Transverse colon (tissue), 4 donors: Measurements from ENCODE around the gene HTR5A. TPM values are rescaled to one million over a fixed set of nuclear protein-coding genes. Genes with fewer than 3 reads are reported as not detected.
"Not testable (repeated sequence)": the region's sequence is repeated elsewhere in the genome, so short reads cannot be mapped to it uniquely, and the experiment has no call there.

Source experiments
- DNase-seq: peaks from one replicate; pipeline ENCODE4 v3.0.0-alpha.2; 2019
- H3K27ac ChIP-seq, 4 donors: fragments of 200-600 bp; sonication (generic); 2 replicates each; pipeline ENCODE4 v1.5.1; 2016 to 2018; ENCODE audit warnings: inconsistent platforms in 4 of 4
- H3K27me3 ChIP-seq: fragments of 200-600 bp; sonication (generic); 2 replicates; pipeline ENCODE4 v1.5.1; 2017; ENCODE audit warnings: inconsistent platforms
- H3K36me3 ChIP-seq, 4 donors: fragments of 200-600 bp; sonication (generic); 2 replicates each; pipeline ENCODE4 v1.5.1; 2017 to 2019; ENCODE audit warnings: inconsistent platforms in 4 of 4
- H3K4me1 ChIP-seq, 4 donors: fragments of 200-600 bp; sonication (generic); 2 replicates each; pipeline ENCODE4 v1.5.1; 2017 to 2020; ENCODE audit warnings: inconsistent platforms in 4 of 4
- H3K4me3 ChIP-seq, 4 donors: fragments of 200-600 bp; sonication (generic); 1 replicate in 1 of 4; 2 replicates in 3 of 4; pipeline versions ENCODE4 v1.5.1 to v1.6.1; 2017 to 2019; ENCODE audit warnings: inconsistent platforms in 4 of 4
- H3K9me3 ChIP-seq, 2 donors: fragments of 200-600 bp; sonication (generic); 2 replicates each; pipeline ENCODE4 v1.5.1; 2017 to 2019; ENCODE audit warnings: inconsistent platforms in 2 of 2
- EP300 ChIP-seq: sonication (generic); formaldehyde crosslinking; IDR thresholded peaks from one replicate; pipeline ENCODE4 v1.6.1; 2017; ENCODE audit warnings: antibody characterized with exemption, low read depth
- POLR2A ChIP-seq: fragments of 450-650 bp; IDR thresholded peaks from one replicate; pipeline ENCODE4 v1.6.1; 2016; ENCODE audit warnings: antibody characterized with exemption, mild to moderate bottlenecking, moderate library complexity
- POLR2AphosphoS5 ChIP-seq, 3 donors: sonication (generic); formaldehyde crosslinking; IDR thresholded peaks; one replicate each; pipeline ENCODE4 v1.6.1; 2016; ENCODE audit warnings: antibody characterized with exemption in 3 of 3
- WGBS, 2 donors: methylation state at CpG; one replicate each; pipeline ENCODE4 v1.1.5; 2018; ENCODE audit warnings: low coverage in 1 of 2; 5-methylcytosine and 5-hydroxymethylcytosine counted together
- in situ Hi-C, 4 donors: fragments of 200-750 bp; cut with MboI; loops; one replicate each; pipeline versions ENCODE4 v1.15.0 to v1.15.1; 2017; ENCODE audit warnings: low sequenced_read_pairs in 3 of 4, low pct_ligation_motif_present in 1 of 4, low pct_unique_long_range_greater_than_20kb in 1 of 4
- intact Hi-C: fragments of 100-400 bp; cut with DNase I; formaldehyde crosslinking; loops from one replicate; pipeline ENCODE4 v1.15.1; 2023; ENCODE audit warnings: low total_unique reads
- total RNA-seq, 4 donors: library from RNA; depleted of rRNA; stranded (reverse); fragments of >200 nt; gene quantifications; one replicate each; pipeline ENCODE4 v1.1.0, GENCODE V29; 2016
- TF ChIP-seq, protein P1 (sequence below), 5 experiments: fragments of 200-600 bp in 3 of 5; fragments of 450-650 bp in 2 of 5; sonication (generic) in 3 of 5; IDR thresholded peaks; 1 replicate in 2 of 5; 2 replicates in 3 of 5; pipeline ENCODE4 v1.5.1; 2016 to 2017; ENCODE audit warnings: antibody characterized with exemption in 5 of 5, inconsistent platforms in 3 of 5, mild to moderate bottlenecking in 2 of 5, moderate library complexity in 1 of 5

Gene HTR5A
- total RNA-seq = not detected

DNA sequence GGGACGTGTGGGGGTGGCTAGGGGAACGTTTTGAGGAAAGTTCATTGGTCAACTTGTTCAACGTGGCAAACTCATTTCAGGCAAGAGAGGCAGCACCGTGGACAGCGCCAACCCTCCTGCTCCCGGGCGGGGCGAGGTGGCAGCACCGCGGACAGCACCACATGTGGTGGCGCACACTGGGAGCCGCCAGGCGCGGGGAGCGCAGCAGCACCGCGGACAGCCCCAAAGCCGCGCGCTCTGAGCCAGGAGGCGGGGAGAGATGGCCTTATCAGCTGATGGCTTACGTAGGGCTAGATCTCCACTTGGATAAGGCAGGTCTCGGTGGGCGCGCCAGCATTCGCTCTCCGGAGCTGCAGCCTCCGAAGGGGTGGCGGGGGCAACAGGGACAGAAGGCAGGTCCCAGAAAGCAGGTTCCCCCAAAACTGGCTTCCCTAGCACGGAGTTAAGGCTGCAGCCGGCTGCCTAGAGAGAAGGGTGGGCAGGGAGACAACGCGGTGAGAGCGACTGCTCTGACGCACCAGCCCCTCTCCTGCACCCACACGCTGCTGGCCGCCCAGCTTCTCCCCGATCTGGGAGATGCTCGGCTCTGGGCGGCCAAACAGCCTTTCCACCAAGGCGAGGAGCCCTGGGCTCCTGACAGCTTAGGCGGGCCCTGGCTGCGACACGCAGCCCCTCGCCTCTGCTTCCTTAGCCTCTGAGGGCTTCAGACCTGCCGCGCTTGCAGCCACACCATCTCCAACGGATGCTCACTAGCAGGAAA, at the start of gene HTR5A:
Gene HTR5A (plus strand): TSS at position 333 of the 760 bp plus-strand sequence. CDS start 576 bp downstream, outside the sequence.
- WGBS, 2 donors = 7 to 13% methylated on average over 3 to 27 of the region's 48 CpGs
- Histone ChIP-seq H3K36me3 (no peaks in the 10 kb centered on the region), H3K4me3 (no peak within 1 kb of the TSS), H3K4me1 (no peaks in the 10 kb centered on the region), H3K9me3 (no peaks in the 10 kb centered on the region), H3K27me3 (peaks cover 20% of the 10 kb centered on the region), H3K27ac (no peak within 1 kb of the TSS)
- intact Hi-C loops = no loop called here
- in situ Hi-C loops = no loop called here
- DNase-seq = peak; percentile 70
- TF ChIP-seq POLR2AphosphoS5 (IDR thresholded peaks at IDR 0.05) = no peak
- no peak for TF ChIP-seq EP300
- TF ChIP-seq, protein P1, sequence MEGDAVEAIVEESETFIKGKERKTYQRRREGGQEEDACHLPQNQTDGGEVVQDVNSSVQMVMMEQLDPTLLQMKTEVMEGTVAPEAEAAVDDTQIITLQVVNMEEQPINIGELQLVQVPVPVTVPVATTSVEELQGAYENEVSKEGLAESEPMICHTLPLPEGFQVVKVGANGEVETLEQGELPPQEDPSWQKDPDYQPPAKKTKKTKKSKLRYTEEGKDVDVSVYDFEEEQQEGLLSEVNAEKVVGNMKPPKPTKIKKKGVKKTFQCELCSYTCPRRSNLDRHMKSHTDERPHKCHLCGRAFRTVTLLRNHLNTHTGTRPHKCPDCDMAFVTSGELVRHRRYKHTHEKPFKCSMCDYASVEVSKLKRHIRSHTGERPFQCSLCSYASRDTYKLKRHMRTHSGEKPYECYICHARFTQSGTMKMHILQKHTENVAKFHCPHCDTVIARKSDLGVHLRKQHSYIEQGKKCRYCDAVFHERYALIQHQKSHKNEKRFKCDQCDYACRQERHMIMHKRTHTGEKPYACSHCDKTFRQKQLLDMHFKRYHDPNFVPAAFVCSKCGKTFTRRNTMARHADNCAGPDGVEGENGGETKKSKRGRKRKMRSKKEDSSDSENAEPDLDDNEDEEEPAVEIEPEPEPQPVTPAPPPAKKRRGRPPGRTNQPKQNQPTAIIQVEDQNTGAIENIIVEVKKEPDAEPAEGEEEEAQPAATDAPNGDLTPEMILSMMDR (IDR thresholded peaks at IDR 0.05) = no peak
- no peak for TF ChIP-seq POLR2A

DNA sequence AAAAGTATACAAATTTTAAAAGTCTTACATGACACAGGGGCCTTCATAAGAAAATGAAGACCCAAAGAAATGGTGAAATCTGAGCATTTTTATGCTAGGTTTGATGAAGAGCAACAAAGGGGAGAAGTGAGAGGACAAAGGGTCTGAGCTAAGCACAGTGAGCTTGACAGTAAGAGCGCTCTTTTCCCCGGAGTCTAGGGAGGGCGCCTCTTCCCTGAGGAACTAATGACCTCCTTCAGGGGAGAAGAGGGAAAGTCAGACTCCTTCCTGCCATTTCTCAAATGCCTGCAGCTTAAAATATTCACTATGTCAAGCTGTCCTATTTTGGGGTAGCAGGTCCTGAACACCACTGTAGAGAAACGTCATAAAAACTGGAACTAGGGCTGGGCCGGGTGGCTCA, 49.1 kb upstream of the HTR5A start:
- in situ Hi-C loops (no loop called here), intact Hi-C loops (no loop called here)
- Histone ChIP-seq H3K9me3 (no peaks in the 10 kb centered on the region), H3K4me1 (no peaks in the 10 kb centered on the region), H3K36me3 (no peaks in the 10 kb centered on the region), H3K4me3 (no peak overlapping the region), H3K27ac (no peak overlapping the region), H3K27me3 (no peaks in the 10 kb centered on the region)
- WGBS, 2 donors = 73% methylated on average over 2 to 5 of the region's 5 CpGs
- no peak for DNase-seq
- TF ChIP-seq EP300 = no peak
- TF ChIP-seq POLR2AphosphoS5 (IDR thresholded peaks at IDR 0.05) = no peak
- no peak for TF ChIP-seq POLR2A
- TF ChIP-seq, protein P1 (IDR thresholded peaks at IDR 0.05) = no peak

DNA sequence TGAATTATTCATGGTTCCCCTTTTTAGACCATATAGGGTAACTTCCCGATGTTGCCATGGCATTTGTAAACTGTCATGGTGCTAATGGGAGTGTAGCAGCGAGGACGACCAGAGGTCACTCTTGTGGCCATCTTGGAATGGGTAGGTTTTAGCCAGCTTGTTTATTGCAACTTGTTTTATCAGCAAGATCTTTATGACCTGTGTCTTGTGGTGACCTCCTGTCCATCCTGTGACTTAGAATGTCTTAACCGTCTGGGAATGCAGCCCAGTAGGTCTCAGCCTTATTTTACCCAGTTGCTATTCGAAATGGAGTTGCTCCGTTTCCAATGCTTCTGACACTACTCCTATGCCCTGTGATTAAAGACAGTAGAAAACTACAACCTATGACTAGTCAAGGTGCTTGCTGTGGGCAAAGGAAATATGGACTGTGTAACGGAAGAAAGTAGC, 48.4 kb upstream of the HTR5A start:
- intact Hi-C loops (no loop called here), in situ Hi-C loops (no loop called here)
- WGBS, 2 donors = 43 to 55% methylated on average over 3 to 7 of the region's 7 CpGs
- TF ChIP-seq POLR2AphosphoS5 (IDR thresholded peaks at IDR 0.05) (no peak), EP300 (no peak), POLR2A (no peak)
- TF ChIP-seq, protein P1 (IDR thresholded peaks at IDR 0.05) = no peak
- H3K27me3 ChIP-seq = no peaks in the 10 kb centered on the region
- H3K27ac ChIP-seq = no peak overlapping the region
- no peaks in the 10 kb centered on the region for H3K4me1 ChIP-seq
- DNase-seq = no peak
- no peaks in the 10 kb centered on the region for H3K36me3 ChIP-seq
- no peaks in the 10 kb centered on the region for H3K9me3 ChIP-seq
- no peak overlapping the region for H3K4me3 ChIP-seq

GRCh38 chr7:155027879-155028278, 42.2 kb upstream of the HTR5A start:
- DNase-seq = no peak

GRCh38 chr7:155032978-155033377, 37.1 kb upstream of the HTR5A start:
- TF ChIP-seq EP300 = no peak
- TF ChIP-seq, protein P1 (IDR thresholded peaks at IDR 0.05) = no peak
- TF ChIP-seq POLR2AphosphoS5 (IDR thresholded peaks at IDR 0.05) = no peak
- TF ChIP-seq POLR2A = no peak
- H3K4me1 ChIP-seq = no peaks in the 10 kb centered on the region
- in situ Hi-C loops = no loop called here
- H3K36me3 ChIP-seq = no peaks in the 10 kb centered on the region
- H3K9me3 ChIP-seq = no peaks in the 10 kb centered on the region
- no peak overlapping the region for H3K27ac ChIP-seq
- intact Hi-C loops = no loop called here
- WGBS, 2 donors = 55 to 77% methylated on average over 5 to 6 of the region's 6 CpGs
- no peaks in the 10 kb centered on the region for H3K27me3 ChIP-seq
- DNase-seq = no peak
- H3K4me3 ChIP-seq = no peak overlapping the region

More at GRCh38 chr7:155027879-155028278, 42.2 kb upstream of the HTR5A start:
- Histone ChIP-seq H3K4me1 (no peaks in the 10 kb centered on the region), H3K36me3 (no peaks in the 10 kb centered on the region), H3K9me3 (no peaks in the 10 kb centered on the region), H3K27me3 (no peaks in the 10 kb centered on the region), H3K27ac (no peak overlapping the region), H3K4me3 (no peak overlapping the region)
- no peak for TF ChIP-seq POLR2AphosphoS5 (IDR thresholded peaks at IDR 0.05)
- 94 to 100% methylated on average over 1 of the region's 1 CpG for WGBS, 2 donors
- in situ Hi-C loops = no loop called here
- intact Hi-C loops = no loop called here

GRCh38 chr7:155034495-155034894, 35.6 kb upstream of the HTR5A start:
- H3K27me3 ChIP-seq, H3K27ac ChIP-seq, DNase-seq, H3K4me1 ChIP-seq, in situ Hi-C loops, H3K36me3 ChIP-seq, H3K9me3 ChIP-seq, intact Hi-C loops, H3K4me3 ChIP-seq: not testable (repeated sequence)
- 92 to 96% methylated on average over 12 to 14 of the region's 15 CpGs for WGBS, 2 donors
